ENCODE data around the gene NSDHL. TPM values are rescaled to one million over a fixed set of nuclear protein-coding genes. Genes with fewer than 3 reads are reported as not detected.

Gene NSDHL
- total and polyA plus RNA-seq, 2 experiments from 2014 or later: 14.6 to 69.6 TPM

DNA sequence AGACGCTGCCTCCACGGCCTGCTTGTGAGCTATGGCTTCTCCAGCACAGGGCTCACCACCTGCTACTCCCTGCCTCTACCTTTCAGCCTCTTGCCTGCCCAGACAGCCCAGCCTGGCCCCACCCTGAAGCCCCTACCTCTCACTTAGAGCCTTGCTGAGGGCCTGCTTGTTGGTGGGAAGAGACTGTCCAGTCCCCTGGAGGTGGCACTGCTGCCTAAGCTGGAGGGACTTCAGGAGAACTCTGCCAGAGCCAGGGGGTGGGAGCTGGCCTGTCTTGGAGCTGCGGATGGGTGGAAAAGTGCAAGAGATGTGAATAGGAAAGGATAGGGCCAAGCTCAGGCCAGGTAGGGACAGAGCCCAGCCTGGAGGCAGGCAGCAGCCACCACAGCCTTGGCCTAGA, 64.3 kb downstream of the NSDHL start:
- no peaks in the 10 kb centered on the region for H3K4me1 ChIP-seq (ENCODE audit: low read depth)
- TF ChIP-seq, protein P1, sequence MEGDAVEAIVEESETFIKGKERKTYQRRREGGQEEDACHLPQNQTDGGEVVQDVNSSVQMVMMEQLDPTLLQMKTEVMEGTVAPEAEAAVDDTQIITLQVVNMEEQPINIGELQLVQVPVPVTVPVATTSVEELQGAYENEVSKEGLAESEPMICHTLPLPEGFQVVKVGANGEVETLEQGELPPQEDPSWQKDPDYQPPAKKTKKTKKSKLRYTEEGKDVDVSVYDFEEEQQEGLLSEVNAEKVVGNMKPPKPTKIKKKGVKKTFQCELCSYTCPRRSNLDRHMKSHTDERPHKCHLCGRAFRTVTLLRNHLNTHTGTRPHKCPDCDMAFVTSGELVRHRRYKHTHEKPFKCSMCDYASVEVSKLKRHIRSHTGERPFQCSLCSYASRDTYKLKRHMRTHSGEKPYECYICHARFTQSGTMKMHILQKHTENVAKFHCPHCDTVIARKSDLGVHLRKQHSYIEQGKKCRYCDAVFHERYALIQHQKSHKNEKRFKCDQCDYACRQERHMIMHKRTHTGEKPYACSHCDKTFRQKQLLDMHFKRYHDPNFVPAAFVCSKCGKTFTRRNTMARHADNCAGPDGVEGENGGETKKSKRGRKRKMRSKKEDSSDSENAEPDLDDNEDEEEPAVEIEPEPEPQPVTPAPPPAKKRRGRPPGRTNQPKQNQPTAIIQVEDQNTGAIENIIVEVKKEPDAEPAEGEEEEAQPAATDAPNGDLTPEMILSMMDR (IDR thresholded peaks at IDR 0.05; ENCODE audit: low read depth, low read length): no peak
- no peak overlapping the region for H3K4me3 ChIP-seq
- no peaks in the 10 kb centered on the region for H3K9me3 ChIP-seq (ENCODE audit: low read depth)
- no peak for DNase-seq (ENCODE audit: low read depth in 1 of 2, low spot score in 1 of 2)
- H3K27me3 ChIP-seq: no peaks in the 10 kb centered on the region
- no peak overlapping the region for H3K27ac ChIP-seq
- H3K36me3 ChIP-seq: no peaks in the 10 kb centered on the region

DNA sequence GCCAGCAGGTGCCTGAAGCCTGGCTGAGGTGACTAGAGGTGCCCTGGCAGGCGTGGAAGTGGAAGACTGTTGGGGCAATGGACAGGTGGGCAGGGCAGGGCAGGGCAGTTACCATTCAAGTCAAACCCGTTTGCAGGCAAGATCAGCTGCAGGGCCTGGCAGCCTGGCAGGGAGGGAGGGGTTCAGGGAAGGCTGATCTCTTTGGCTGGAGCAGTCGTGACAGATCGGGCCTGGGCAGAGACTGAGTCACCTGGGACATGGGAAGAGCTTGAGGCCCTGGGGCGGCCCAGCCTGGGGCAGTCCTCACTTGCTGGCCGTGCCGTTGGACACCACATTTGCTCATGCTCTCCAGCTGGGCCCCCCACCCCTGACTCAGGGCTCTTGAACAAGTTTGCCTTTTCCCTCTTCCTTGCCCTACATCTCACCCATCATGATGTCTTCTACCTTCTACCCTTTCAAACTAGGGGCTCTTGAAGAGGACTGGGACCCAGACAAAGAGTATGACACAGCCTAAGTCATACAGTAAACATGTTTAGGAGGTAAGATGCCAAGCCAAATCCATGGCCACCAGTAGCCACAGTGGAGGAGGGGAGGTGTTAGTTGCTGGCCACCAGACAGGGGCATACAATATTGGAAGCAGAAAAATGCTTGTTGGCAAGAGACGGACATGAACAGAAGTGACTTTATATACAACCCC, 65.0 kb downstream of the NSDHL start:
- H3K27me3 ChIP-seq: no peaks in the 10 kb centered on the region
- TF ChIP-seq, protein P1 (IDR thresholded peaks at IDR 0.05; ENCODE audit: low read depth, low read length): no peak
- no peak overlapping the region for H3K4me3 ChIP-seq
- no peak overlapping the region for H3K27ac ChIP-seq
- DNase-seq (ENCODE audit: low read depth in 1 of 2, low spot score in 1 of 2): no peak
- H3K36me3 ChIP-seq: no peaks in the 10 kb centered on the region
- no peaks in the 10 kb centered on the region for H3K9me3 ChIP-seq (ENCODE audit: low read depth)
- H3K4me1 ChIP-seq (ENCODE audit: low read depth): no peaks in the 10 kb centered on the region

DNA sequence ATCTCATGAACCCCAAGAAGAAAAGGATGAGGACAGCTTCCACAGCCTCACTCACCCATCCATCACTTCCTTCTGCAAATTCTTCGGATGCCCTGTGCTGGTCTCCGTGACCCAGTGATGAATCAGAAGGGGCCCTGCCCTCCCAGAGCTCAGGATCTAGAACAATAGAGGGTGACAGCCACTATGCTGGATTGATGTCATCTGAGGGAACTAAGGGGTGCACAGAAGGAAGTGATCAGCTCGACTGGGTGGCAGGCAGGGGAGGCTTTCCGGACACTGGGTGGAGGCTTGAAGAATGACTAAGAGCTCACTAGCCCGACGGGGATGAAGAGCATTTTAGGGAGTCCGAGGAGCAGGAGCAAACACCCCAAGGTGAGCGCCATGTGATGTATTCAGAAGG, 65.6 kb downstream of the NSDHL start:
- Histone ChIP-seq H3K4me1 (ENCODE audit: low read depth) (no peaks in the 10 kb centered on the region), H3K27me3 (no peaks in the 10 kb centered on the region), H3K36me3 (no peaks in the 10 kb centered on the region), H3K27ac (no peak overlapping the region), H3K9me3 (ENCODE audit: low read depth) (no peaks in the 10 kb centered on the region), H3K4me3 (no peak overlapping the region)
- no peak for DNase-seq (ENCODE audit: low read depth in 1 of 2, low spot score in 1 of 2)
- TF ChIP-seq, protein P1 (IDR thresholded peaks at IDR 0.05; ENCODE audit: low read depth, low read length): no peak

DNA sequence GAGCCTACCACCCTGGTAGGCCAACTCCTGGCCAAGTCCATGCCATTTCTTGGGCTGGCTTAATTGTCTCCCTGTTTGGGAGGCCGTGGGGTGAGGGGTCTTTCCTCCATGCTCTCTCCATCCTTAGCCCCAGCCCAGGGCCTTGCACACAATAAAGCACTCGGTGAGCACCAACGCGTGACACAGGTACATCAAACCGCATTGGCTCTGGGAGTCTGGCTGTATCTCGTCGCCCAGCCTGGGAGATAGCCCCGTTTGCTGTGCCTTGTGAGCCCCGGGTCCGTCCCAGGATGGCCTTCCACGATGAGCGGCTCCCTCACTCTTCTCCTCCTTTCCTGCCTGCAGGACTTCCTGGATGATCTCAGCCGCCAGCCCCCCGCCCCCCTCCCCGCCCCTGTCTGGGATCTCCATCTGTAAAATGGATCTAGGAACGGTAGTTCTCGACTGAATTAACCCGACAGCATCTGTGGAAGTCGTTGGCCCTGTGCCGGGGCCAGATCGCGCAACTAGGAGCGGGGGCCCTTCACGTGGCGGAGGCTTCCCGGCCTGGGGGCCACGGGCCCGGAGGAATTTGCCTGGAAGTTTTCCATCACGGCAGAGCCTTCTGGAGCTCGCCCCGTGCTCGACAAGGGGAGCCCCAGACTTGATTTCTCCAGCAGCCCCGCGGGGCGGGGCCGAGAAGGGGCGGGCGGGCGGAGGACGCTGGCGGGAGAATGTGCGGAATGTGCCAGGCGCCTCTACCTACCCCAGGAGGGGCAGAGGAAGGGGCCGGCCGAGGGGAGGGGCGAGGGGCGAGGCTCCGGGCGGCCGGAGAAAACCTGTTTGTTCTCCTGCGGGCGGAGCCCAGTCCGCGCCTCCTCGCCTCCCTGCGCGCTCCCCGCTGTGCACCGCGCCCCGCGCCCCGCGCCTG, 66.6 kb downstream of the NSDHL start, which contains the start of gene ZNF185:
ZNF185 (plus strand) TSS at position 846 of the 910 bp plus-strand sequence. CDS start 16,423 bp downstream, outside the sequence.
- H3K36me3 ChIP-seq: no peaks in the 10 kb centered on the region
- H3K4me1 ChIP-seq (ENCODE audit: low read depth): no peaks in the 10 kb centered on the region
- no peak within 1 kb of the TSS for H3K27ac ChIP-seq
- H3K4me3 ChIP-seq: peak within 1 kb of the TSS; percentile 26
- TF ChIP-seq, protein P1 (IDR thresholded peaks at IDR 0.05; ENCODE audit: low read depth, low read length): no peak
- DNase-seq (ENCODE audit: low read depth in 1 of 2, low spot score in 1 of 2): peak; percentile 58 to 74
- no peaks in the 10 kb centered on the region for H3K9me3 ChIP-seq (ENCODE audit: low read depth)
- no peaks in the 10 kb centered on the region for H3K27me3 ChIP-seq

DNA sequence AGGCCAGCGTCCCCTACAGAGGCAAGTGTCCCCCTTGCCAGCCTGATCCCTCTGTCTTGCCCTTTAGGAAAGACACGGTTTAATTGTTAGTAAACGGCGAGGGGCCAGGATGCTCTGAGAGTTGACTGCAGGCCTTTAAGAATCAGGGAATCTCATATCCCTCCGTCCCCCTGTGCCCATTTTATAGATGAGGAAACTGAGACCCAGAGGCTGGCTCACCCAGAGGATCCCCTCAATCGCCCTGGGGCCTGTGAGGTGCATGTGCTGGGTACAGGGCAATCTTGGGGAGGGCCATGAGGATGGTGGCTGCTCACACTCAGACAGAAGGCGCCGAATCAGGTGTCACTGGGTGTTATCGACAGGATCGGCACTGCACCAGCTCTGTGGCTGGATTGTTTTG, 67.6 kb downstream of the NSDHL start:
- TF ChIP-seq, protein P1 (IDR thresholded peaks at IDR 0.05; ENCODE audit: low read depth, low read length): no peak
- H3K4me3 ChIP-seq: peak overlapping the region; percentile 26
- H3K36me3 ChIP-seq: no peaks in the 10 kb centered on the region
- H3K9me3 ChIP-seq (ENCODE audit: low read depth): no peaks in the 10 kb centered on the region
- DNase-seq (ENCODE audit: low read depth in 1 of 2, low spot score in 1 of 2): no peak
- H3K4me1 ChIP-seq (ENCODE audit: low read depth): no peaks in the 10 kb centered on the region
- no peak overlapping the region for H3K27ac ChIP-seq
- no peaks in the 10 kb centered on the region for H3K27me3 ChIP-seq
